ENCODE data around the gene PSME3IP1. TPM values are rescaled to one million over a fixed set of nuclear protein-coding genes. Genes with fewer than 3 reads are reported as not detected.

The PSME3IP1 gene
- total RNA-seq, 1 experiment from 2014 or later: 104 TPM

GRCh38 chr16:57226701-57227621 lies 41.1 kb upstream of the PSME3IP1 start:
- H3K4me1 Mint-ChIP-seq: no peaks in the 10 kb centered on the region
- ChIA-PET POLR2A (no interaction called here), CTCF (no interaction called here)
- no peak overlapping the region for H3K4me3 Mint-ChIP-seq
- H3K36me3 Mint-ChIP-seq: peaks cover 58% of the 10 kb centered on the region
- TF ChIP-seq RELA (CRISPR knock-in tag; IDR thresholded peaks at IDR 0.05; ENCODE audit: borderline replicate concordance) (no peak), ZNF138 (CRISPR knock-in tag; conservative IDR thresholded peaks at IDR 0.05) (no peak), HMGA2 (CRISPR knock-in tag; IDR thresholded peaks at IDR 0.05) (no peak), SP1 (CRISPR knock-in tag; conservative IDR thresholded peaks at IDR 0.05) (no peak)
- TF ChIP-seq, protein P1, sequence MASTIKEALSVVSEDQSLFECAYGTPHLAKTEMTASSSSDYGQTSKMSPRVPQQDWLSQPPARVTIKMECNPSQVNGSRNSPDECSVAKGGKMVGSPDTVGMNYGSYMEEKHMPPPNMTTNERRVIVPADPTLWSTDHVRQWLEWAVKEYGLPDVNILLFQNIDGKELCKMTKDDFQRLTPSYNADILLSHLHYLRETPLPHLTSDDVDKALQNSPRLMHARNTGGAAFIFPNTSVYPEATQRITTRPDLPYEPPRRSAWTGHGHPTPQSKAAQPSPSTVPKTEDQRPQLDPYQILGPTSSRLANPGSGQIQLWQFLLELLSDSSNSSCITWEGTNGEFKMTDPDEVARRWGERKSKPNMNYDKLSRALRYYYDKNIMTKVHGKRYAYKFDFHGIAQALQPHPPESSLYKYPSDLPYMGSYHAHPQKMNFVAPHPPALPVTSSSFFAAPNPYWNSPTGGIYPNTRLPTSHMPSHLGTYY (CRISPR knock-in tag; IDR thresholded peaks at IDR 0.05): no peak
- TF ChIP-seq, protein P2, sequence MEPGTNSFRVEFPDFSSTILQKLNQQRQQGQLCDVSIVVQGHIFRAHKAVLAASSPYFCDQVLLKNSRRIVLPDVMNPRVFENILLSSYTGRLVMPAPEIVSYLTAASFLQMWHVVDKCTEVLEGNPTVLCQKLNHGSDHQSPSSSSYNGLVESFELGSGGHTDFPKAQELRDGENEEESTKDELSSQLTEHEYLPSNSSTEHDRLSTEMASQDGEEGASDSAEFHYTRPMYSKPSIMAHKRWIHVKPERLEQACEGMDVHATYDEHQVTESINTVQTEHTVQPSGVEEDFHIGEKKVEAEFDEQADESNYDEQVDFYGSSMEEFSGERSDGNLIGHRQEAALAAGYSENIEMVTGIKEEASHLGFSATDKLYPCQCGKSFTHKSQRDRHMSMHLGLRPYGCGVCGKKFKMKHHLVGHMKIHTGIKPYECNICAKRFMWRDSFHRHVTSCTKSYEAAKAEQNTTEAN (CRISPR knock-in tag; IDR thresholded peaks at IDR 0.05): no peak
- TF ChIP-seq, protein P3, sequence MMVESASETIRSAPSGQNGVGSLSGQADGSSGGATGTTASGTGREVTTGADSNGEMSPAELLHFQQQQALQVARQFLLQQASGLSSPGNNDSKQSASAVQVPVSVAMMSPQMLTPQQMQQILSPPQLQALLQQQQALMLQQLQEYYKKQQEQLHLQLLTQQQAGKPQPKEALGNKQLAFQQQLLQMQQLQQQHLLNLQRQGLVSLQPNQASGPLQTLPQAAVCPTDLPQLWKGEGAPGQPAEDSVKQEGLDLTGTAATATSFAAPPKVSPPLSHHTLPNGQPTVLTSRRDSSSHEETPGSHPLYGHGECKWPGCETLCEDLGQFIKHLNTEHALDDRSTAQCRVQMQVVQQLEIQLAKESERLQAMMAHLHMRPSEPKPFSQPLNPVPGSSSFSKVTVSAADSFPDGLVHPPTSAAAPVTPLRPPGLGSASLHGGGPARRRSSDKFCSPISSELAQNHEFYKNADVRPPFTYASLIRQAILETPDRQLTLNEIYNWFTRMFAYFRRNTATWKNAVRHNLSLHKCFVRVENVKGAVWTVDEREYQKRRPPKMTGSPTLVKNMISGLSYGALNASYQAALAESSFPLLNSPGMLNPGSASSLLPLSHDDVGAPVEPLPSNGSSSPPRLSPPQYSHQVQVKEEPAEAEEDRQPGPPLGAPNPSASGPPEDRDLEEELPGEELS (CRISPR knock-in tag; IDR thresholded peaks at IDR 0.05): no peak
- H3K27ac Mint-ChIP-seq: no peak overlapping the region
- H3K27me3 Mint-ChIP-seq (ENCODE audit: low read depth): no peaks in the 10 kb centered on the region
- no peaks in the 10 kb centered on the region for H3K9me3 Mint-ChIP-seq
- no peak for ATAC-seq
- no peak for DNase-seq (ENCODE audit: low spot score)

GRCh38 chr16:57225978-57226377 lies 40.1 kb upstream of the PSME3IP1 start:
- Mint-ChIP-seq H3K4me1 (no peaks in the 10 kb centered on the region), H3K9me3 (no peaks in the 10 kb centered on the region), H3K27me3 (ENCODE audit: low read depth) (no peaks in the 10 kb centered on the region), H3K4me3 (no peak overlapping the region), H3K36me3 (peaks cover 56% of the 10 kb centered on the region), H3K27ac (no peak overlapping the region)
- ChIA-PET POLR2A (no interaction called here), CTCF (no interaction called here)
- ATAC-seq: no peak
- no peak for TF ChIP-seq ZNF219 (CRISPR knock-in tag; IDR thresholded peaks at IDR 0.05; ENCODE audit: borderline replicate concordance)
- DNase-seq (ENCODE audit: low spot score): no peak

DNA sequence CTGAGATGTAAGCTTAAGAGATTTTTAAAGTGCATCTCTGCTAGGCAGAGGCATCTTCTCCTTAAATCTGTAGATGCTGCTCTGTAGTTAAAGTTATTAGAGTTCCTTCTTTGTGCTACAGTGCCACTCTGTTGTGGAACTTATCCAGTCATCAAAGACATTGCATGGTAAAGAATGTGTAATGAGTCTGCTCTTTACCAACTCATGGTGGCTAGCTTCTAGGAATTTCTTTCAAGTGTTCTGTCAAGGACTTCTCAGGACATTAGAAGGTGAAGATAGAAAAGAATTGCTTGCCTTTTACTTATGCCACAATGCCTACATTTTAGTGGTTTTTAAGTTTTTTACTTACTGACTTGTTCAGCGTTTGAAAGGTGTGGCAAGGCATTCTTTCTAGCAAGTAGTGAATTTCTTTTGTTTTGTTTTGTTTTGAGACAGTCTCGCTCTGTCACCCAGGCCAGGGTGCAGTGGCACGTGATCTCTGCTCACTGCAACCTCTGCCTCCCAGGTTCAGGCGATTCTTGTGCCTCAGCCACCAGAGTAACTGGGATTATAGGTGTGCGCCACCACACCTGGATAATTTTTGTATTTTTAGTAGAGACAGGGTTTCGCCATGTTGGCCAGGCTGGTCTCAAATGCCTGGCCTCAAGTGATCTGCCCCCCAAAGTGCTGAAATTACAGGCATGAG lies 39.0 kb upstream of the PSME3IP1 start:
- Mint-ChIP-seq H3K9me3 (no peaks in the 10 kb centered on the region), H3K36me3 (peaks cover 52% of the 10 kb centered on the region), H3K4me1 (no peaks in the 10 kb centered on the region), H3K27ac (no peak overlapping the region), H3K27me3 (ENCODE audit: low read depth) (no peaks in the 10 kb centered on the region), H3K4me3 (no peak overlapping the region)
- CTCF ChIA-PET: no interaction called here
- TF ChIP-seq NR1H2 (CRISPR knock-in tag; IDR thresholded peaks at IDR 0.05) (no peak), RELA (CRISPR knock-in tag; IDR thresholded peaks at IDR 0.05; ENCODE audit: borderline replicate concordance) (no peak)
- ATAC-seq (no peak), DNase-seq (ENCODE audit: low spot score) (no peak)
- POLR2A ChIA-PET: no interaction called here

- POLR2A ChIA-PET: no interaction called here
- no peak overlapping the region for H3K4me3 Mint-ChIP-seq
- no peak for ATAC-seq
- no peaks in the 10 kb centered on the region for H3K4me1 Mint-ChIP-seq
- no peak overlapping the region for H3K27ac Mint-ChIP-seq
- CTCF ChIA-PET: no interaction called here
- no peaks in the 10 kb centered on the region for H3K27me3 Mint-ChIP-seq (ENCODE audit: low read depth)
- H3K9me3 Mint-ChIP-seq: no peaks in the 10 kb centered on the region
- no peak for DNase-seq (ENCODE audit: low spot score)
- peaks cover 62% of the 10 kb centered on the region for H3K36me3 Mint-ChIP-seq
- TF ChIP-seq, protein P4, sequence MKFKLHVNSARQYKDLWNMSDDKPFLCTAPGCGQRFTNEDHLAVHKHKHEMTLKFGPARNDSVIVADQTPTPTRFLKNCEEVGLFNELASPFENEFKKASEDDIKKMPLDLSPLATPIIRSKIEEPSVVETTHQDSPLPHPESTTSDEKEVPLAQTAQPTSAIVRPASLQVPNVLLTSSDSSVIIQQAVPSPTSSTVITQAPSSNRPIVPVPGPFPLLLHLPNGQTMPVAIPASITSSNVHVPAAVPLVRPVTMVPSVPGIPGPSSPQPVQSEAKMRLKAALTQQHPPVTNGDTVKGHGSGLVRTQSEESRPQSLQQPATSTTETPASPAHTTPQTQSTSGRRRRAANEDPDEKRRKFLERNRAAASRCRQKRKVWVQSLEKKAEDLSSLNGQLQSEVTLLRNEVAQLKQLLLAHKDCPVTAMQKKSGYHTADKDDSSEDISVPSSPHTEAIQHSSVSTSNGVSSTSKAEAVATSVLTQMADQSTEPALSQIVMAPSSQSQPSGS (CRISPR knock-in tag; IDR thresholded peaks at IDR 0.05; ENCODE audit: borderline replicate concordance, low read depth): no peak
- TF ChIP-seq, protein P5, sequence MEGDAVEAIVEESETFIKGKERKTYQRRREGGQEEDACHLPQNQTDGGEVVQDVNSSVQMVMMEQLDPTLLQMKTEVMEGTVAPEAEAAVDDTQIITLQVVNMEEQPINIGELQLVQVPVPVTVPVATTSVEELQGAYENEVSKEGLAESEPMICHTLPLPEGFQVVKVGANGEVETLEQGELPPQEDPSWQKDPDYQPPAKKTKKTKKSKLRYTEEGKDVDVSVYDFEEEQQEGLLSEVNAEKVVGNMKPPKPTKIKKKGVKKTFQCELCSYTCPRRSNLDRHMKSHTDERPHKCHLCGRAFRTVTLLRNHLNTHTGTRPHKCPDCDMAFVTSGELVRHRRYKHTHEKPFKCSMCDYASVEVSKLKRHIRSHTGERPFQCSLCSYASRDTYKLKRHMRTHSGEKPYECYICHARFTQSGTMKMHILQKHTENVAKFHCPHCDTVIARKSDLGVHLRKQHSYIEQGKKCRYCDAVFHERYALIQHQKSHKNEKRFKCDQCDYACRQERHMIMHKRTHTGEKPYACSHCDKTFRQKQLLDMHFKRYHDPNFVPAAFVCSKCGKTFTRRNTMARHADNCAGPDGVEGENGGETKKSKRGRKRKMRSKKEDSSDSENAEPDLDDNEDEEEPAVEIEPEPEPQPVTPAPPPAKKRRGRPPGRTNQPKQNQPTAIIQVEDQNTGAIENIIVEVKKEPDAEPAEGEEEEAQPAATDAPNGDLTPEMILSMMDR (IDR thresholded peaks at IDR 0.05): no peak
- TF ChIP-seq NR2C2 (CRISPR knock-in tag; IDR thresholded peaks at IDR 0.05) (no peak), NFYB (CRISPR knock-in tag; conservative IDR thresholded peaks at IDR 0.05; ENCODE audit: low read depth) (no peak), CREM (CRISPR knock-in tag; IDR thresholded peaks at IDR 0.05) (no peak), IRF1 (CRISPR knock-in tag; IDR thresholded peaks at IDR 0.05) (no peak), OVOL2 (CRISPR knock-in tag; IDR thresholded peaks at IDR 0.05; ENCODE audit: borderline replicate concordance) (no peak)
Observed at GRCh38 chr16:57223057-57223456, 37.2 kb upstream of the PSME3IP1 start.
